HFF-Myc (cell line): Measurements from ENCODE around the gene MB21D2.

Source experiments
- DNase-seq: peaks from one replicate; pipeline ENCODE4 v3.0.0-alpha.2; 2011; ENCODE audit warnings: low read depth; ENCODE audit errors: extremely low read depth
- H3K4me3 ChIP-seq: replicated peaks from 2 replicates; pipeline ENCODE4 v1.5.1; 2011; ENCODE audit warnings: low read depth, mild to moderate bottlenecking, control low read depth, low read length
- CTCF ChIP-seq: IDR thresholded peaks from 2 replicates; pipeline ENCODE4 v1.5.1; 2012; ENCODE audit warnings: mild to moderate bottlenecking, low read depth, low read length, control low read depth; ENCODE audit errors: missing control alignments

MB21D2 gene

GRCh38 chr3:192841428-192841827 is 76.2 kb downstream of the MB21D2 start:
- no peak for TF ChIP-seq CTCF

GRCh38 chr3:192840143-192840836 is 77.4 kb downstream of the MB21D2 start:
- DNase-seq: no peak
- TF ChIP-seq CTCF: no peak
- no peak overlapping the region for H3K4me3 ChIP-seq

More at GRCh38 chr3:192841428-192841827, 76.2 kb downstream of the MB21D2 start:
- H3K4me3 ChIP-seq: no peak overlapping the region
- DNase-seq: no peak

- no peak overlapping the region for H3K4me3 ChIP-seq
- TF ChIP-seq CTCF: no peak
- no peak for DNase-seq
These were observed 81.5 kb downstream of the MB21D2 start for GRCh38 chr3:192835818-192836815.

- DNase-seq: no peak
- no peak for TF ChIP-seq CTCF
- H3K4me3 ChIP-seq: no peak overlapping the region
These were observed 83.2 kb downstream of the MB21D2 start for GRCh38 chr3:192834428-192834827.

GRCh38 chr3:192833177-192833890 is 84.3 kb downstream of the MB21D2 start:
- DNase-seq: peak; percentile 47
- no peak for TF ChIP-seq CTCF
- no peak overlapping the region for H3K4me3 ChIP-seq

GRCh38 chr3:192831801-192832347 is 85.8 kb downstream of the MB21D2 start:
- H3K4me3 ChIP-seq: no peak overlapping the region
- DNase-seq: no peak
- no peak for TF ChIP-seq CTCF
